Measurements from ENCODE around the gene ESRRG. TPM values are rescaled to one million over a fixed set of nuclear protein-coding genes. Genes with fewer than 3 reads are reported as not detected.

Gene ESRRG
- total RNA-seq, 4 donors from 2014 or later: 0.76 to 7.0 (median 5.2) TPM

DNA sequence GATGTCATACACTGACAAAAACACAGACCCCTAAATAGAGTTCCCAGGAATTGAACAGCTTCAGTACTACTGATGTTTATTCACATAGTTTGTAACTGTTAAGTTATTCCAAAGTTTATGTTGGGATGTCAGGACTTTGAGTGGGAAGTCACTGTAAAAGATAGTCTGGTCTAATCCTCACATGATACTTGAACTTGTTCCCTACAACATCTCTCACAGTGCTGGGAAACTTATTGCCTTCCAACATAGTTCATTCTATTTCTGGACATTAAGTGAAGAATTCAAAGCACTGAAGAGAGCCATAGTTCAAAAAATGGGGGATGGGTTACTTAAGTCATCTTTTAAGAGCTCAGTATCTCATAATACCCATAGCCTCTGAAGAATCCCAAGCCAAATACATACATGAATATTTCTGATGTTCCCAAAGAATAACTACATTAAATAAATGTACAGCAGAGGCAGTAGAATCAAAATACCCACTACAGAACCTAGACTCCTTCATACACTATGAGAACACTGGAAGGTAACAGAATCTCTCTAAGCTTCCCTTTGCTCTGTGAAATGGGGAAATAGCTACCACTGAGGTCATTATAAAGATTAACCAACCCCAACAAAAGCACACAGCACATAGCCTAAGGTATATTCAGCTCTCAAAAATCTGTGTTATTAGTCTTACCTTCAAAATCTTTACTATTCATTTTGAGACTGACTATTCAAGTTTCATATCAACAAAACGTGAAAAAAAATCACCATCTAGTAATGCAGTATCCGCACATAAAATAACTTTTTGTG, 81.4 kb downstream of the ESRRG start:
- no peak for DNase-seq (ENCODE audit: low spot score in 2 of 2)
- 81 to 87% methylated on average over 2 of the region's 2 CpGs for whole genome bisulfite sequencing, 2 donors
- no peak for TF ChIP-seq POLR2A (IDR thresholded peaks at IDR 0.05)
- TF ChIP-seq, protein P1, sequence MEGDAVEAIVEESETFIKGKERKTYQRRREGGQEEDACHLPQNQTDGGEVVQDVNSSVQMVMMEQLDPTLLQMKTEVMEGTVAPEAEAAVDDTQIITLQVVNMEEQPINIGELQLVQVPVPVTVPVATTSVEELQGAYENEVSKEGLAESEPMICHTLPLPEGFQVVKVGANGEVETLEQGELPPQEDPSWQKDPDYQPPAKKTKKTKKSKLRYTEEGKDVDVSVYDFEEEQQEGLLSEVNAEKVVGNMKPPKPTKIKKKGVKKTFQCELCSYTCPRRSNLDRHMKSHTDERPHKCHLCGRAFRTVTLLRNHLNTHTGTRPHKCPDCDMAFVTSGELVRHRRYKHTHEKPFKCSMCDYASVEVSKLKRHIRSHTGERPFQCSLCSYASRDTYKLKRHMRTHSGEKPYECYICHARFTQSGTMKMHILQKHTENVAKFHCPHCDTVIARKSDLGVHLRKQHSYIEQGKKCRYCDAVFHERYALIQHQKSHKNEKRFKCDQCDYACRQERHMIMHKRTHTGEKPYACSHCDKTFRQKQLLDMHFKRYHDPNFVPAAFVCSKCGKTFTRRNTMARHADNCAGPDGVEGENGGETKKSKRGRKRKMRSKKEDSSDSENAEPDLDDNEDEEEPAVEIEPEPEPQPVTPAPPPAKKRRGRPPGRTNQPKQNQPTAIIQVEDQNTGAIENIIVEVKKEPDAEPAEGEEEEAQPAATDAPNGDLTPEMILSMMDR (IDR thresholded peaks at IDR 0.05): no peak
- H3K4me3 ChIP-seq (ENCODE audit: low read depth, poor library complexity, severe bottlenecking): no peak overlapping the region
- intact Hi-C loops (cut with DNase I; ENCODE audit: low total_unique reads): no loop called here

GRCh38 chr1:216640100-216640499, 83.1 kb downstream of the ESRRG start:
- no peak for DNase-seq (ENCODE audit: low spot score in 2 of 2)
- intact Hi-C loops (cut with DNase I; ENCODE audit: low total_unique reads): no loop called here
- TF ChIP-seq POLR2A (IDR thresholded peaks at IDR 0.05): no peak
- TF ChIP-seq, protein P1 (IDR thresholded peaks at IDR 0.05): no peak
- WGBS, 2 donors: 87 to 88% methylated on average over 3 of the region's 3 CpGs
- no peak overlapping the region for H3K4me3 ChIP-seq (ENCODE audit: low read depth, poor library complexity, severe bottlenecking)

DNA sequence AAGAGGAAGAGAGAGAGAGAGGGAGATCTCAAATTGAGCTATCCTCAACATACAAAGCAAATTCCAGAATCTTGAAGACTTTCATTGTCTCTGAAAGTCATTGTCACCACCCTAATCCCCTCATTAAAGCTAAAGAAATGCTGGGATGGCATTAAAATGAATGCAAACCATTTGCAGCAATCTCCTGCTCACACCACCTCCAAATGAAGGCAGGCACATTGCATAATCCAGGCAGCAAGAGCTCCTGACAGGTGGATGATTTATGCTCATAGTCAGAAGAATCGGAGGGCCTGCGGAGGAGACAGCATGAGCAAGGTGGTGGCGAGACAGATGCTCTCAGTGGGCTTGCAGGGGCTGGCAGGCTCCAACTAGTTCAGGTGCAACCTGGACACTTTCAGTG, 90.2 kb downstream of the ESRRG start:
- TF ChIP-seq, protein P1 (IDR thresholded peaks at IDR 0.05): no peak
- TF ChIP-seq POLR2A (IDR thresholded peaks at IDR 0.05): no peak
- WGBS, 2 donors: 44 to 55% methylated on average over 3 of the region's 3 CpGs
- intact Hi-C loops (cut with DNase I; ENCODE audit: low total_unique reads): no loop called here
- DNase-seq (ENCODE audit: low spot score in 2 of 2): no peak
- no peak overlapping the region for H3K4me3 ChIP-seq (ENCODE audit: low read depth, poor library complexity, severe bottlenecking)

DNA sequence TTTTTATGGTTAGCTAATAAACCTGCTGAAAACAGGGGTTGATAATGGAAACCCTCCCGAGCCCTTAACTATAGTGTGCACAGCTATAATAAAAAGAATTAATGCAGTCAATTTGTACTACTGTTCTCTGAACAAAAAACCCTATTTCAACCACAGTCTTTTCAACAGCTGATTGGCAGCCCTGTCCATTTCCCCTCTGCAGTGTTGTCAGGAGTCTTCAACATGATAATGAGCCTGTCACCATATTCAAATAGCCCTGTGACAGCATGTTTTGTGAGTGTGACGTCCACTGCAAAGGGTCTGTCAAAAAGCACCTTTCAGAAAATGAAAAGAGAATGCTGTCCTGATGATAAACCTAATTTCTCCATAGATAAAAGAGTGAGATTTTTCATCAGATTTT, 92.7 kb downstream of the ESRRG start:
- H3K4me3 ChIP-seq (ENCODE audit: low read depth, poor library complexity, severe bottlenecking): no peak overlapping the region
- 63 to 73% methylated on average over 2 of the region's 2 CpGs for WGBS, 2 donors
- no peak for DNase-seq (ENCODE audit: low spot score in 2 of 2)
- intact Hi-C loops (cut with DNase I; ENCODE audit: low total_unique reads): no loop called here
- TF ChIP-seq, protein P1 (IDR thresholded peaks at IDR 0.05): no peak
- TF ChIP-seq POLR2A (IDR thresholded peaks at IDR 0.05): no peak

- TF ChIP-seq, protein P1 (IDR thresholded peaks at IDR 0.05): no peak
- TF ChIP-seq POLR2A (IDR thresholded peaks at IDR 0.05): no peak
- DNase-seq (ENCODE audit: low spot score in 2 of 2): no peak
- no peak overlapping the region for H3K4me3 ChIP-seq (ENCODE audit: low read depth, poor library complexity, severe bottlenecking)
- intact Hi-C loops (cut with DNase I; ENCODE audit: low total_unique reads): no loop called here
- WGBS, 2 donors: 70 to 82% methylated on average over 3 of the region's 3 CpGs
Measured at GRCh38 chr1:216627252-216627651, 96.0 kb downstream of the ESRRG start.

Data from lower leg skin (tissue), 4 donors.